Karpas-422 (cell line): ENCODE results near the gene ZDHHC22. TPM values are rescaled to one million over a fixed set of nuclear protein-coding genes. Genes with fewer than 3 reads are reported as not detected.

ENCODE experiments used
- DNase-seq: peaks from one replicate; pipeline ENCODE4 v3.0.0-alpha.2; 2015
- H2AFZ ChIP-seq: fragments of 200-600 bp; sonication (generic); 2 replicates; pipeline ENCODE4 v1.6.1; 2014; ENCODE audit warnings: antibody characterized with exemption, low read length, mixed read lengths
- H3K27ac ChIP-seq: fragments of 200-600 bp; sonication (generic); 2 replicates; pipeline ENCODE4 v1.5.1; 2014; ENCODE audit warnings: mild to moderate bottlenecking, low read length, moderate library complexity
- H3K27me3 ChIP-seq: fragments of 200-600 bp; sonication (generic); 2 replicates; pipeline ENCODE4 v1.6.1; 2014; ENCODE audit warnings: low read length, mixed read lengths
- H3K36me3 ChIP-seq: fragments of 200-600 bp; sonication (generic); 2 replicates; pipeline ENCODE4 v1.6.1; 2014; ENCODE audit warnings: low read length, mixed read lengths; ENCODE audit not compliant: insufficient read depth
- H3K4me1 ChIP-seq: fragments of 200-600 bp; sonication (generic); 2 replicates; pipeline ENCODE4 v1.6.1; 2014; ENCODE audit warnings: mild to moderate bottlenecking, low read length, mixed read lengths
- H3K4me2 ChIP-seq: fragments of 200-600 bp; sonication (generic); 2 replicates; pipeline ENCODE4 v1.6.1; 2014; ENCODE audit warnings: low read length, low read depth, mild to moderate bottlenecking; ENCODE audit not compliant: poor library complexity, severe bottlenecking
- H3K4me3 ChIP-seq: fragments of 200-600 bp; sonication (generic); 2 replicates; pipeline ENCODE4 v1.5.1; 2014; ENCODE audit warnings: mild to moderate bottlenecking, antibody characterized with exemption, low read length, mixed read lengths
- H3K79me2 ChIP-seq: fragments of 200-600 bp; sonication (generic); 2 replicates; pipeline ENCODE4 v1.6.1; 2014; ENCODE audit warnings: mild to moderate bottlenecking, low read length, mixed read lengths
- H3K9ac ChIP-seq: fragments of 200-600 bp; sonication (generic); 2 replicates; pipeline ENCODE4 v1.6.0; 2014; ENCODE audit warnings: low read length
- H3K9me2 ChIP-seq: fragments of 200-600 bp; sonication (generic), shearing (Covaris generic); replicated peaks from 2 replicates; pipeline ENCODE4 v1.6.0; 2014; ENCODE audit warnings: mild to moderate bottlenecking, low read length, moderate library complexity; ENCODE audit not compliant: insufficient read depth
- H3K9me3 ChIP-seq: fragments of 300-700, 200-600 bp; sonication (generic); 2 replicates; pipeline ENCODE4 v1.6.1; 2014; ENCODE audit warnings: low read length, mixed read lengths
- H4K20me1 ChIP-seq: fragments of 200-600 bp; sonication (generic); 2 replicates; pipeline ENCODE4 v1.6.1; 2014; ENCODE audit warnings: mild to moderate bottlenecking, antibody characterized with exemption, low read length, low read depth; ENCODE audit not compliant: insufficient read depth
- total RNA-seq: library from RNA; depleted of rRNA; stranded (reverse); fragments of >200 nt; shearing (Covaris generic); gene quantifications from 2 replicates; pipeline ENCODE4 v1.2.3, GENCODE V29; 2014; ENCODE audit warnings: low replicate concordance

Gene ZDHHC22
- total RNA-seq, 1 experiment from 2014 or later: not detected

DNA sequence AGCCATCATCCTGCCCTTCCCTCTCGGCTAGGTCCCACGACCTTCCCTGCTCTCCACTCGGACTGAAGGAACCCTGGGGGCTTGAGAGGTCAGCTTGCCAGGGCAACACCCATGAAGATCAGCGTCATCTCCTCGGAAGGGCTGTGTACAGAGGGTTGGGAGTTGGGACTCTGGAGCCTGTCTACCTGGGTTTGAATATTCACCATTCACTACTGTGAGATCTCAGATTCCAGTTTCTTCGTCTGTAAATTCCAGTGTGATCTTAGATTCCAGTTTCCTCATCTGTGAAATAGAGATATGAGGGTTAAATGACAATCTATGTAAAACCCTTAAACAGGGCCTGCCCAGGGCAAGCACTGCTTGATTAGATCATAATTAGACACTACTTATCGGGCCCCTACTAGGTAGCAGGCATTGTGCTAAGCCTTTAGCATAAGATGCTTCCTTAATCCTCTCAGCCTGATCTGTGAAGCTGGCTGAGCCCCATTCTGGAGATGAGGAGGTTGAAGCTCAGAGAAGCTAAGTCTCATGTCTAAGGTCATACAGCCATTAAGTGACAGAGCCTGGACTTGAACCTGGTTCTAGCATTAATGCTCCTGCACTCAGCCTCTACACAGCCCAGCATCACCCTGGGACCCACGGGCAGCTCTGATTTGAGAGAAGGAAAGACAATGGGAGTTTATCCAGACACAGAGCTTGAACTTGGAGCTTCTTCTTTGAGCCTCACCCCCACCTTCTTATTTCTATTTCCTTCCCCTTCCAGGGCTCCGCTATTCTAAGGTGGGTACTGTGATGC lies 612 bp upstream of the ZDHHC22 start:
- no peaks in the 10 kb centered on the region for H3K36me3 ChIP-seq
- H2AFZ ChIP-seq: no peak overlapping the region
- H3K4me3 ChIP-seq: no peak overlapping the region
- peaks cover 4% of the 10 kb centered on the region for H3K4me1 ChIP-seq
- H3K9me3 ChIP-seq: no peaks in the 10 kb centered on the region
- H3K9me2 ChIP-seq: no peaks in the 10 kb centered on the region
- H3K4me2 ChIP-seq: no peak overlapping the region
- H3K27ac ChIP-seq: no peak overlapping the region
- H3K79me2 ChIP-seq: no peaks in the 10 kb centered on the region
- no peak for DNase-seq
- H4K20me1 ChIP-seq: no peaks in the 10 kb centered on the region; the same call in 1 of the 2 replicates
- H3K9ac ChIP-seq: no peak overlapping the region
- H3K27me3 ChIP-seq: no peaks in the 10 kb centered on the region

DNA sequence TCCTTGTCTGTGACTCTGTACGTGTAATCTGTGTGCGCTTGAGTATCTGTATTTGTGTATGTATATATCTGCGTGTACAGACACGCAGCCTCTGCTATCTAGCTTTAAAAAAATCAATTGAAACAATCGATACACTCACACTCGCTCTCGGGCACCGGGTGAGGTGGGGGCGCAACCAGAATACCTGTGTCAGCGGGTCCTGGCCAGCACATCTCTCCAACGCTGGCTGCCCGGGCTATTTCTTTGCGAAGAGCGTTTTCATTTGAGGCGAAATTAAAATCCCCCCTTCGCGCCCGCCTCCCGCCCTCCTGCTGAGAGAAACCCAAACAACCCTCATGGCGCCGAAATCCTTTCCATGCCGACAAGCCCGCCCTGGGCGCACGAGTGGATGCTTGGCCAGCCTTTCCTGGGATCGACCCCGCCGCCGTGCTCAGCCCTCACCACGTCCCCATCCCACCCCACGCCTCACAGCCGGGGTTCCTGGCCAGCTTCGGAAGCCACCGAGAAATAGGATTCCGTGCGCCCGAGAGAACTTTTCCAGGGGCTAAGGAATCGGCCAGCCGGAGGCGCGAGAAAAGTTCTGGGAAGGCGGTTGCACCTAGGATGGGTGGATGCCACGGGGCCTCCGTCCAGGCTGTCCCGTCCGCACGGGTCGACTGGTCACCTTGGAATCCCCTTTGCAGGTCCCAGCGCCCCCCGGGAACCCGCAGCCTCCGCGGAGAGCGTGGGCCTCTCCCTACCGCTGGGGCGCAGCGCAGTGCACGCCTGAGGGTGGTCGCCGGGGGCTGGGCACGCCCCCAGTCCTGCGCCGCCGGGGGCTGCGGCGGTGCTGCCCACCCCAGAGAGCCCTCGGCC lies 1.0 kb downstream of the ZDHHC22 start:
- Histone ChIP-seq H4K20me1 (no peaks in the 10 kb centered on the region; the same call in 1 of the 2 replicates), H3K79me2 (no peaks in the 10 kb centered on the region), H3K36me3 (no peaks in the 10 kb centered on the region), H3K27ac (no peak overlapping the region), H2AFZ (no peak overlapping the region), H3K4me2 (no peak overlapping the region), H3K9ac (no peak overlapping the region), H3K27me3 (no peaks in the 10 kb centered on the region), H3K9me2 (no peaks in the 10 kb centered on the region), H3K4me3 (no peak overlapping the region), H3K4me1 (peaks cover 4% of the 10 kb centered on the region), H3K9me3 (no peaks in the 10 kb centered on the region)
- no peak for DNase-seq

GRCh38 chr14:77139540-77140358 lies 1.8 kb downstream of the ZDHHC22 start:
- no peaks in the 10 kb centered on the region for H3K36me3 ChIP-seq
- no peaks in the 10 kb centered on the region; the same call in 1 of the 2 replicates for H4K20me1 ChIP-seq
- DNase-seq: peak; percentile 87
- H3K9ac ChIP-seq: no peak overlapping the region
- no peaks in the 10 kb centered on the region for H3K9me3 ChIP-seq
- H3K4me2 ChIP-seq: no peak overlapping the region
- H3K79me2 ChIP-seq: no peaks in the 10 kb centered on the region
- H3K9me2 ChIP-seq: no peaks in the 10 kb centered on the region
- H3K4me1 ChIP-seq: peaks cover 4% of the 10 kb centered on the region
- H3K4me3 ChIP-seq: no peak overlapping the region
- H2AFZ ChIP-seq: no peak overlapping the region
- no peaks in the 10 kb centered on the region for H3K27me3 ChIP-seq
- H3K27ac ChIP-seq: no peak overlapping the region

GRCh38 chr14:77139022-77139421 lies 2.6 kb downstream of the ZDHHC22 start:
- Histone ChIP-seq H3K4me1 (peaks cover 5% of the 10 kb centered on the region), H3K79me2 (no peaks in the 10 kb centered on the region), H3K36me3 (no peaks in the 10 kb centered on the region), H3K4me2 (no peak overlapping the region), H3K27ac (no peak overlapping the region), H3K27me3 (no peaks in the 10 kb centered on the region), H3K4me3 (no peak overlapping the region), H2AFZ (no peak overlapping the region), H4K20me1 (peaks cover 2% of the 10 kb centered on the region; the same call in 1 of the 2 replicates), H3K9ac (no peak overlapping the region), H3K9me2 (no peaks in the 10 kb centered on the region), H3K9me3 (no peaks in the 10 kb centered on the region)
- no peak for DNase-seq

DNA sequence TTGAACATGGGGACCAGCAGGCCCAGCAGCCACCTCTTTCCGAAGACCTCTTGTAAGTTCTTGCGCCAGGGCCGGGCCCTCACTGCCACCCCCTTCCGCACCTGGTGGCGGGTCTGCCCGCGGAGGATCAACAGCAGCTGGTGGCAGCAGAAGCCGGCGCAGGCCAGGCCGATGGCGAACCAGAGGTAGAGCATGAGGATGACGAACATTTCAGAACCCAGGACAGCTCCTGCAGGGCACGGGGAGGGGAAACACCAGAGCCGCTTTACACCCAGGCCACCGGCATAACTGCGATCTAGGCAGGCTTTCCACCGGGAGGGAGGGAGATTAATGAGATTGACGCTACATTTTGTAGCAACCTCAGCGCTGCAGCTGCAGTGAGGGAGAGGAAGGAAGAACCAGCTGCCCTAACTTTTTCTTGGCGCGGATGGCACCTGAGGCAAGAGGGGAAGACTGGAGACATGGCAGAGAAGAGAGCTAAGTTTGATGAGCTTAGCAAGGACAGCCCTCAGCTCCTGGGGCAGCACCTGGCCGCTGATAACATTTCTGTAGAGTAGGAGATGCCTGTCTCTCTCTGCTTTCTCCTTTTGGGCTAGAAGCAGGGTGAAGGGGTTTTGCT lies 7.8 kb downstream of the ZDHHC22 start:
- Histone ChIP-seq H3K4me2 (no peak overlapping the region), H3K27me3 (no peaks in the 10 kb centered on the region)
- DNase-seq: peak; percentile 93

GRCh38 chr14:77131871-77132486 lies 9.6 kb downstream of the ZDHHC22 start:
- Histone ChIP-seq H3K9me2 (no peaks in the 10 kb centered on the region), H3K4me1 (peaks cover 3% of the 10 kb centered on the region), H2AFZ (no peak overlapping the region), H3K36me3 (no peaks in the 10 kb centered on the region), H3K79me2 (no peaks in the 10 kb centered on the region), H3K27ac (no peak overlapping the region), H3K27me3 (no peaks in the 10 kb centered on the region), H3K4me2 (no peak overlapping the region), H3K9me3 (no peaks in the 10 kb centered on the region), H3K9ac (no peak overlapping the region), H4K20me1 (peaks cover 22% of the 10 kb centered on the region; the same call in 1 of the 2 replicates), H3K4me3 (no peak overlapping the region)
- DNase-seq: no peak

More for the DNA sequence above, 7.8 kb downstream of the ZDHHC22 start:
- Histone ChIP-seq H3K27ac (no peak overlapping the region), H3K9me3 (no peaks in the 10 kb centered on the region), H3K79me2 (no peaks in the 10 kb centered on the region), H3K9ac (no peak overlapping the region), H3K9me2 (no peaks in the 10 kb centered on the region), H3K4me1 (peaks cover 3% of the 10 kb centered on the region), H2AFZ (no peak overlapping the region), H4K20me1 (peaks cover 22% of the 10 kb centered on the region; the same call in 1 of the 2 replicates), H3K36me3 (no peaks in the 10 kb centered on the region), H3K4me3 (no peak overlapping the region)

- H3K27me3 ChIP-seq: no peaks in the 10 kb centered on the region
Measured at GRCh38 chr14:77131206-77131605, 10.4 kb downstream of the ZDHHC22 start.

More at GRCh38 chr14:77131206-77131605, 10.4 kb downstream of the ZDHHC22 start:
- H3K36me3 ChIP-seq: no peaks in the 10 kb centered on the region
- no peak overlapping the region for H3K9ac ChIP-seq
- no peak overlapping the region for H3K4me3 ChIP-seq
- H3K4me2 ChIP-seq: no peak overlapping the region
- no peaks in the 10 kb centered on the region for H3K9me3 ChIP-seq
- peaks cover 3% of the 10 kb centered on the region for H3K4me1 ChIP-seq
- peaks cover 22% of the 10 kb centered on the region; the same call in 1 of the 2 replicates for H4K20me1 ChIP-seq
- no peaks in the 10 kb centered on the region for H3K79me2 ChIP-seq
- DNase-seq: no peak
- H2AFZ ChIP-seq: no peak overlapping the region
- no peak overlapping the region for H3K27ac ChIP-seq
- no peaks in the 10 kb centered on the region for H3K9me2 ChIP-seq
